ENCODE results near the gene FRMPD4. TPM values are rescaled to one million over a fixed set of nuclear protein-coding genes. Genes with fewer than 3 reads are reported as not detected.

FRMPD4 gene
- total RNA-seq, 1 donor from 2014 or later: 1.7 TPM

DNA sequence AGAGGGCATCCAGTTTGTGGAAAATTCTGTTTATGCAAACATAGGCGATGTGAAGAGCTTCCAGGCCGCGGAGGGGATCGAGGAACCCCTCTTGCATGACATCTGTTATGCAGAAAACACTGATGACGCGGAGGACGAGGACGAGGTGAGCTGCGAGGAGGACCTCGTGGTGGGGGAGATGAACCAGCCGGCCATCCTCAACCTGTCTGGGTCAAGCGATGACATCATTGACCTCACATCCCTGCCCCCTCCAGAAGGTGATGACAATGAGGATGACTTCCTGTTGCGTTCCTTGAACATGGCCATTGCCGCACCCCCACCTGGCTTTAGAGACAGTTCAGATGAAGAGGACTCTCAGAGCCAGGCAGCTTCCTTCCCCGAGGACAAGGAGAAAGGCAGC lies 578.3 kb downstream of the FRMPD4 start:
- H3K4me3 Mint-ChIP-seq (ENCODE audit: unreplicated experiment): no peak overlapping the region
- H3K27ac Mint-ChIP-seq (ENCODE audit: unreplicated experiment): no peak overlapping the region
- TF ChIP-seq, protein P1, sequence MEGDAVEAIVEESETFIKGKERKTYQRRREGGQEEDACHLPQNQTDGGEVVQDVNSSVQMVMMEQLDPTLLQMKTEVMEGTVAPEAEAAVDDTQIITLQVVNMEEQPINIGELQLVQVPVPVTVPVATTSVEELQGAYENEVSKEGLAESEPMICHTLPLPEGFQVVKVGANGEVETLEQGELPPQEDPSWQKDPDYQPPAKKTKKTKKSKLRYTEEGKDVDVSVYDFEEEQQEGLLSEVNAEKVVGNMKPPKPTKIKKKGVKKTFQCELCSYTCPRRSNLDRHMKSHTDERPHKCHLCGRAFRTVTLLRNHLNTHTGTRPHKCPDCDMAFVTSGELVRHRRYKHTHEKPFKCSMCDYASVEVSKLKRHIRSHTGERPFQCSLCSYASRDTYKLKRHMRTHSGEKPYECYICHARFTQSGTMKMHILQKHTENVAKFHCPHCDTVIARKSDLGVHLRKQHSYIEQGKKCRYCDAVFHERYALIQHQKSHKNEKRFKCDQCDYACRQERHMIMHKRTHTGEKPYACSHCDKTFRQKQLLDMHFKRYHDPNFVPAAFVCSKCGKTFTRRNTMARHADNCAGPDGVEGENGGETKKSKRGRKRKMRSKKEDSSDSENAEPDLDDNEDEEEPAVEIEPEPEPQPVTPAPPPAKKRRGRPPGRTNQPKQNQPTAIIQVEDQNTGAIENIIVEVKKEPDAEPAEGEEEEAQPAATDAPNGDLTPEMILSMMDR (IDR thresholded peaks at IDR 0.05): no peak
- H3K36me3 Mint-ChIP-seq (ENCODE audit: unreplicated experiment): no peaks in the 10 kb centered on the region
- DNase-seq (ENCODE audit: extremely low spot score, unreplicated experiment): no peak
- no peaks in the 10 kb centered on the region for H3K4me1 Mint-ChIP-seq (ENCODE audit: unreplicated experiment)
- no peaks in the 10 kb centered on the region for H3K27me3 Mint-ChIP-seq (ENCODE audit: unreplicated experiment)
- H3K9me3 Mint-ChIP-seq (ENCODE audit: unreplicated experiment): peaks cover 6% of the 10 kb centered on the region

DNA sequence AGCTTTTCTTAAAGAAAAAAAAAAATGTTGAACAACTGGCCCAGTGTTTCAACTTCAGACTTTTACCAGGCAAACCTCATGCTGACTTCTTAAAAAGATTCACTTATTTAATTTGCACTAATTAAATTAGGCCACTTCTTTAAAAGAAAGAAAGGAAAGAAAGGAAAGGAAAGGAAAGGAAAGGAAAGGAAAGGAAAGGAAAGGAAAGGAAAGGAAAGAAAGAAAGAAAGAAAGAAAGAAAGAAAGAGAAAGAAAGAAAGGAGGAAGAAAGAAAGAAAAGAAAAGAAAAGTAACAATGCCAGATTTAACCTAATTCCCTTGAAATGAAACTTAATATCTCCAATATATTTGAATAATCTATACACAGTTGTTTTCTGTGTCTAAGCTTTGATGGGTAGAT lies 581.6 kb downstream of the FRMPD4 start:
- Mint-ChIP-seq H3K27me3 (ENCODE audit: unreplicated experiment) (no peaks in the 10 kb centered on the region), H3K36me3 (ENCODE audit: unreplicated experiment) (no peaks in the 10 kb centered on the region), H3K4me3 (ENCODE audit: unreplicated experiment) (no peak overlapping the region), H3K27ac (ENCODE audit: unreplicated experiment) (no peak overlapping the region), H3K4me1 (ENCODE audit: unreplicated experiment) (no peaks in the 10 kb centered on the region), H3K9me3 (ENCODE audit: unreplicated experiment) (peaks cover 6% of the 10 kb centered on the region)
- no peak for DNase-seq (ENCODE audit: extremely low spot score, unreplicated experiment)
- TF ChIP-seq, protein P1 (IDR thresholded peaks at IDR 0.05): no peak

DNA sequence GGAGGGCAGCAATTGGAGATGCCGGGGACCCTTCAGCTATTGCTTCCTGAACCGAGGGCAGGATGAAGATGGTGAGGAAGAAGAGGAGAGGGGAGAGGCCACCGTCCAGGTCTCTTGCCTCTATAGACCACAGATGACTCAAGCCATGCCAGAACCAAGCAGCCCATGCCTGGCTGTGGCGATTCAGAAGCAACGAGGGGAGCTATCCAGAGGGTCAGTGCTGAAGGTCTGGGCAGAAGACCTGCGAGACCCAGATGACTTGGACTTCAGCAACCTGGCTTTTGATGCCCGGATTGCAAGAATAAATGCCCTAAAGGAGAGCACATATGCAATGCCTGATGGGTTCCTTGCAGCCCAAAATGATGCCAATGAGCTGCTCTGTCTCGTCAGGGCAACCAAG lies 582.8 kb downstream of the FRMPD4 start:
- H3K27ac Mint-ChIP-seq (ENCODE audit: unreplicated experiment): no peak overlapping the region
- no peaks in the 10 kb centered on the region for H3K36me3 Mint-ChIP-seq (ENCODE audit: unreplicated experiment)
- H3K4me1 Mint-ChIP-seq (ENCODE audit: unreplicated experiment): no peaks in the 10 kb centered on the region
- H3K4me3 Mint-ChIP-seq (ENCODE audit: unreplicated experiment): no peak overlapping the region
- H3K9me3 Mint-ChIP-seq (ENCODE audit: unreplicated experiment): peaks cover 6% of the 10 kb centered on the region
- no peak for DNase-seq (ENCODE audit: extremely low spot score, unreplicated experiment)
- no peaks in the 10 kb centered on the region for H3K27me3 Mint-ChIP-seq (ENCODE audit: unreplicated experiment)
- TF ChIP-seq, protein P1 (IDR thresholded peaks at IDR 0.05): no peak

DNA sequence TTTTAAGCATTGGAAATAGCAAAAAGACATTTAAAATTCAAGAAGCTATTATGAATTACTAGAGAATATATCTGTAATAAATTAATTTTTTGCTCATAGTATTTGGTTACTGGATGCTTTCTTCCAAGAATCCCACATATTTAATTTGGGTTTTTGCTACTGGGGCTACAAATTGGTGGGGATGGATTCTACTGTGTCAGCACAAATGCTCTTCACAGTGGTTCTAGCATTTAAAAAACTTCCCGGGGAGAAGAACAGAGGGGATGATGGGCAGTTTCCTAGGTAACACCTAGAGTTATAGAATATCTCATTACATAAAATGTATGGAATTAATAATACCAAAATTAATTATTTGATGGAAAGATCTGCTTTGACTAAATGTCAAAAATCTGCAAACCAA lies 584.0 kb downstream of the FRMPD4 start:
- TF ChIP-seq, protein P1 (IDR thresholded peaks at IDR 0.05): no peak
- H3K4me3 Mint-ChIP-seq (ENCODE audit: unreplicated experiment): no peak overlapping the region
- DNase-seq (ENCODE audit: extremely low spot score, unreplicated experiment): no peak
- peaks cover under 1% of the 10 kb centered on the region for H3K27me3 Mint-ChIP-seq (ENCODE audit: unreplicated experiment)
- H3K36me3 Mint-ChIP-seq (ENCODE audit: unreplicated experiment): no peaks in the 10 kb centered on the region
- no peaks in the 10 kb centered on the region for H3K4me1 Mint-ChIP-seq (ENCODE audit: unreplicated experiment)
- H3K27ac Mint-ChIP-seq (ENCODE audit: unreplicated experiment): no peak overlapping the region
- H3K9me3 Mint-ChIP-seq (ENCODE audit: unreplicated experiment): peaks cover 6% of the 10 kb centered on the region

DNA sequence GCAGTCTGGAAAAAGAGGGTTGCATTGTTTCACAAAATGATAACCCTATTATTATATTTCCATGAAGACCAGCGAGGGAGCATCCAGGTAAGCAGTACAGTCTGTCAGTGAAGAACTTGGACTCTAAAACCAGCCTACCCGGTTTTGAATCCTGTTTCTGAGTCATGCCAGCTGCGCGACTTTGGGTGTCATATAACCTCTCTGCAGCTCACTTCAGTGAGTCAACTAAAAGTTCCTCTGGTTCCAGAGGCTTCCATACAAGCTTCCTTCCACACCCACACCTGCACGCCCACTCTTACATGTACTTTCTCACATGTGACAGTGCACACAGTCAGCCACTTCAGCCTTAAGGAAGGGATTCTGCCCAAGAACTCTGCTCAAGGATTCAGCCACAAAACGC lies 603.1 kb downstream of the FRMPD4 start:
- no peak for DNase-seq (ENCODE audit: extremely low spot score, unreplicated experiment)
- Mint-ChIP-seq H3K27ac (ENCODE audit: unreplicated experiment) (no peak overlapping the region), H3K36me3 (ENCODE audit: unreplicated experiment) (no peaks in the 10 kb centered on the region), H3K4me1 (ENCODE audit: unreplicated experiment) (no peaks in the 10 kb centered on the region), H3K27me3 (ENCODE audit: unreplicated experiment) (peaks cover 4% of the 10 kb centered on the region), H3K9me3 (ENCODE audit: unreplicated experiment) (no peaks in the 10 kb centered on the region), H3K4me3 (ENCODE audit: unreplicated experiment) (no peak overlapping the region)
- TF ChIP-seq, protein P1 (IDR thresholded peaks at IDR 0.05): no peak

Data from osteocyte (in vitro differentiated cells).